Testis (tissue), 2 donors: ENCODE results near the gene ZFP42.

ENCODE experiments used
- CTCF ChIP-seq, 3 experiments: fragments of 450-650 bp in 2 of 3; fragments of 200-600 bp in 1 of 3; sonication (generic) in 1 of 3; IDR thresholded peaks; one replicate each; pipeline ENCODE4 v1.5.1; 2016 to 2019; ENCODE audit warnings: antibody characterized with exemption in 3 of 3, mild to moderate bottlenecking in 2 of 3, moderate library complexity in 1 of 3
- POLR2A ChIP-seq: fragments of 450-650 bp; IDR thresholded peaks from one replicate; pipeline ENCODE4 v1.6.1; 2017; ENCODE audit warnings: antibody characterized with exemption, mild to moderate bottlenecking, moderate library complexity

- TF ChIP-seq CTCF (IDR thresholded peaks at IDR 0.05), result no peak
- TF ChIP-seq POLR2A, result no peak
These were observed 10.0 kb downstream of the ZFP42 start for GRCh38 chr4:188005561-188005960.
